Activated naive CD4-positive, alpha-beta T cell (primary cell): ENCODE results near the gene FRY.

Source experiments
- DNase-seq, 4 experiments: peaks; one replicate each; lab custom pipeline; 2025; lab: John Stamatoyannopoulos, UW

Gene FRY

DNA sequence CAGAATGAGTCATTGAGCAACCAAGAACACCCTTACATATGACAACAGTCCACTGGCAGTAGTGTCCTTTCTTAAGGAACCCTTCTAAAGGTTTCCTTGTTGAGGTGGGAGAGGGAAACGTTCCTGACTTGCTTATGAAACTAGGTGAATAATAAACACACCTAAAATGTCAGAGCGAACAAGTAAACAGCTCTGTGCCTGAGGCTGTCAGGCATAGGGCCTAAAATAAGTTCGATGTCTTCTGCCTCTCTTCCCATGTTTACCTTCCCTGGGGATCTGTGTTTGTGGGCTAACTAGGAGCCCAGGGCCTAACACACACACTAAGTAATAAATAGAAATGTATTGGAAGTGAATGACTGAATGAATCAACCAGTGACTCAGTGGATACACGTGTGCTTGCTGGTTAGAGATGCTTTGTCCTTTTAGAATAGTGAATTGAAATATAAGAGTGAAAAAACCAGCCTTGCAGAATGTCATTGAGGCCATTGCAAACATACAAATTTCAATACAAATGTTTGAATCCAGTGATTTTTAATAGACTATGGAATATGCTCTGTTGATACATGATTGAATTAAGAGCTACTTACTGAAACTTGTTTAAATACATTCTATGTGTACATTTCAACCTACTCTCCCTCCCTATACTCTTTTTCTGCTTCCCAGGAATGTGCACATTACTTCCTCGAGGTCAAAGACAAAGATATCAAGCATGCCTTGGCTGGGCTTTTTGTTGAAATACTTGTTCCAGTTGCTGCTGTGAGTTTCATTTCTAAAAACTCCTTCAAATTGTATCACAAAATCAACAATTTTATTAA lies 102.9 kb downstream of the FRY start:
- DNase-seq = no peak

DNA sequence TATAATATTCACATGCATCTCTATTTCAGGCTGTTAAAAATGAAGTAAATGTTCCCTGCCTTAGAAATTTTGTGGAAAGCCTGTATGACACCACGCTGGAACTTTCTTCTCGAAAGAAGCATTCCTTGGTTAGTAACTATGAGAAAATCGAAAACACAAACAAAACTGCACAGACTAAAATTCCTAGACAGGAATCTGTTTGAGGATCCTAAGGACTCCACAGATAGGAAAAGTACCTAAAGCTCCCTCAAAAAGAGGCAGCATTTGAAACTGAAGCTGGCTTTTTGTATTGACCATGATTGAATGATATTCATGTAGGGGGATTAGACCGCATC lies 103.4 kb downstream of the FRY start:
- DNase-seq = no peak

DNA sequence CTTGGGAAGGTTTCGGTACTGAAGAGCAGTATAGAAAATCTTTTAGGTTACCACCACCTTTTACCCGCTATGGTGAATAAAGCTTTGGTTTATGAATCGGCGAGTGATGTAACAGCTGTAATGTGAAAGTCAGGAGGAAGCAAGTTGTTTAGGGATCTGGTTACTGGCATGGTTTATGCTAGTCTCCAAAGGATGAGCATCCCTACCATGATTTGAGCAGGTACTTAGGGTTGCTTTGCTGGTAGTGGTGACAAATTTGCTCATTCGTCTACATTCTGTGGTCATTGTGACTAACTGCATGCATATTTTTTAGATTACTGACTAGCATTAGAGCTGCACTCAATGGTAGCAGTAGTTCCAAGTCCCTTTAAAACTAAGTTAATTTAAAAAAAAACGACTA lies 104.1 kb downstream of the FRY start:
- DNase-seq = no peak

DNA sequence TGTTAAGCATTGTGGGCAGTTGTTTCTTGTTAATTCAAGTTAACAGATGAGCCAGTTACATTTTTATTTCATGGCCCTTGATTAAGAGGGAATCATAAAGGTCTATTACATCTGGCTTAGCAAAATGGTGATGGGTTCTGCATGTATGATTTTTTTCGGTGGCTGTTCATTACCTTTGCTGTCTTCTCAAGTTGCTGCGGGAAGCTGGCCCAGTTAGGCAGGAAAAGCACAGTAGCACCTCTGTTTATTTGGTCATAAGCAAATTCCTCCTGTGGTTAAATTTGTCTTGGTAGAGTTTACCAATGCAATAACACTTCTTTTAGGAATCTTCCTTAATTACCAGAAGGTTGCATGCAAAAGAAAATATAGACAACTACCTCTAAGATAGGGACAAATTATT lies 104.5 kb downstream of the FRY start:
- DNase-seq = no peak

DNA sequence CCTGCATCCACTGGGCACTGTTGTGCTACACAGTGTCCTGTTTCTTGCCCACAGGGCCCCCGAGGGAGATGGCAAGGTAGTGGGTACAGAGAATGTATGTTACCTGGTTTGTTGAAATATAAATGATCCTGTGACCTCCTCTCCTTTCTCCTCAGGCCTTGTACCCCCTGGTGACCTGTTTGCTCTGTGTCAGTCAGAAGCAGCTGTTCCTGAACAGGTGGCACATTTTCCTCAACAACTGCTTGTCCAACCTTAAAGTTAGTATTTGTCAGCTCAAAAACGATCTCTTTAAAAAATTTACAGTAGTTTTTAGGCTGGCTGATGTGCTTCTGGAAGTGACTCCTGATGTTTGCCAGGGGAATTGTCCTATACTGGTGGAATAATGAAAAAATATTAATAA lies 105.1 kb downstream of the FRY start:
- no peak for DNase-seq

DNA sequence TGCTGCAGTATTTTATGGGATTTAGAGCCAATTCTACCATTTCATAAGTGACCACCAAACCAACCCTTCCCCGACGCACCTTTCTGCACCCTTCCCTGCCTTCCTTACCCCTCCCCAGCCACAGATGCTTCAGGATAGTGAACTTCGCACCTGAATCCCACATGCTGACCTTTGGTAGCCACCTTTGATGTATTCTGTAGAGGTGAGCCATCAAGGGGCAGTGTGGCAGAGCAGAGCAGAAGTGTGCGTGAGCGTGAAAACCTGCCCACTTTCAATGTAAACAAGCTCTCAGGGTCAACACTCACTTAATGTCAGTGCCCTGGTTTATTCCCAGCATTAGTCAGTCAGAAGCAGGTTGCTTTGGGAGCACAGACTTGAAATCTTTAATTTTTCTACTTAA lies 107.7 kb downstream of the FRY start:
- no peak for DNase-seq

DNA sequence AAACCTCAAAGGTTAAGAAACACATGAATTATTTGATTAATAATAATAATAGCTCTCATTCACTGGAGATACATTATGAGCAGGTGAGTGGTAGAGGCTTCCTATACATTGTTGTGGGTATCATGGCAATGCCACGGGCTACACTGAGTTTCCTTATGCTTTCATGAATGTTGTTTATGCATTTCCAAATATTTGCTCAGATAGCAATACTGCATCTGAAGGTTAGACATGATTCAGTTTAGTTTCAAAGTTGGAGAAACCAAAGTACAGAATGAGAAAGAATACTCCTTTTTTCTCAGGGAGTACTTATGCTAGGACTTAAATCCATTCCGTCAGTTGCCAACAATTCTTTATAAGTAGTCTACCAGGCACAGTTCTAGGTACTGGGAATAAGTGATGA lies 108.5 kb downstream of the FRY start:
- no peak for DNase-seq

DNA sequence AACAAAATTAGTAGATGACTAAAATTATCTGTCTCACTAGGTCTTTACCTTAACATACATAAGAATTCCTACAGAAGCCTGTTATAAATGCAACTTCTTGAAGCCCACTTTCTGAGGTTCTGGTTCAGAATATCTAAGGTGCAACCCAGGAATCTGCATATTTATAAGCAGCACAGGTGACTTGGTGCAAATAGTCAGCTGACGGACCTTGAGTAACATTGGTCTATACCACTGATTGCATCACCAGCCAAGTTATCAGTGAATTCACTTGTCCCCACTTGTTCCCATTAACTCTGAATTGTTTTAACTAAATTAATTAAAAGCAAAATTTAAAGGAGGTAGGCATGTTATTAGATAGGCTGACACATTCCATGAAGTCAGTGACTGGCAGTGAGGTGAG lies 109.9 kb downstream of the FRY start:
- DNase-seq = no peak

DNA sequence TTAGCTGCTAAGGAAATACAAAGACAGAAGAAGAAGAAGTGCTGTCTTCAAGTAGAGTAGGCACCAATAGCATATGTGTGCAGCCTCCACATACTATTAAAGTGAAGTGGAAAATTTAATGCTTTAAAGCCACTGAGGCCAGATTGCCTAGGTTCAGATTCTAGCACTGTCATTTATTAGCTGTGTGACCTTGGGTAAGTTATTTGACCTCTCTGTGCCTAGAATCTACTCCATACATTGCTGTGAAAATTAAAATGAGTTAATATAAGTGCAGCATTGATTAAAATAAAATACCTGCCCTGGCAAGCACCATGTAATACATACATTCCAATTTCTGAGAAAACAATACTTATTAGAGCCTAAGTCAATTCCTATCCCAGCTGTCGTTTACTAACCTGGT lies 110.5 kb downstream of the FRY start:
- DNase-seq = no peak

DNA sequence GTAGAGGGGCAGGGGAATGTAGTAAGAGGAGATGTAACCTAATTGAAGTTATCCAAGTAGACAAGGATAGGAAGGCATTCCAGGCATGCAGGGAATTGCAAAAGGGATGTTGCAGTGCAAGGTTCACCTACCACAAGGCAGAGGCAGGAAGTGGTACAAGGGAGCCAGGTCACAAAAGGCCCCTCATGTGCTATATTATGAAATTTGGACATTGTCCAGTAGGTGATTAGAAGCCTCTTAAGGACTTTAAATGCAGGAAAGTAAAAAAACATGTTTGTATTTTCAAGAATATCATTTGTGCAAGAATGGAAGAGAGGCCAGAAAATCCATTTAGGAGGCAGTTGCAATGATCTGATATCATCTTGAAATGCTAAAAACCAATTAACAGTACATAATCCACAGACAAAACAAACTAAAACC lies 111.4 kb downstream of the FRY start:
- DNase-seq = no peak

DNA sequence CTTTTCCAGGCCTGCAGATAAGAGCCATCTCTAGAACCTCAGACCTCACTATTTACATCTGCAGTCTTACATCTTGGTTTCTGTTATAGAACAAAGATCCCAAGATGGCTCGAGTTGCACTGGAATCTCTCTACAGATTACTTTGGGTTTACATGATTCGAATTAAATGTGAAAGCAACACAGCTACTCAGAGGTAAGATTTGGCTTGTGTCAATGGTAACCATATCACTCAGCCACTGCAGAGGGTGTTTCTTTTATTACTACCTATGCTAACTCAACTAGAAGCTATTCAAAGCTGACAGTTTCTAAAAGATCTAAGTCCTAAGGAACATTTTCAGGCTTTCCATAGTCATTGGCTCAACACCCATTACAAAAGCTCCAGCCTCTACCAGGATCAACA lies 115.6 kb downstream of the FRY start:
- DNase-seq = no peak

DNA sequence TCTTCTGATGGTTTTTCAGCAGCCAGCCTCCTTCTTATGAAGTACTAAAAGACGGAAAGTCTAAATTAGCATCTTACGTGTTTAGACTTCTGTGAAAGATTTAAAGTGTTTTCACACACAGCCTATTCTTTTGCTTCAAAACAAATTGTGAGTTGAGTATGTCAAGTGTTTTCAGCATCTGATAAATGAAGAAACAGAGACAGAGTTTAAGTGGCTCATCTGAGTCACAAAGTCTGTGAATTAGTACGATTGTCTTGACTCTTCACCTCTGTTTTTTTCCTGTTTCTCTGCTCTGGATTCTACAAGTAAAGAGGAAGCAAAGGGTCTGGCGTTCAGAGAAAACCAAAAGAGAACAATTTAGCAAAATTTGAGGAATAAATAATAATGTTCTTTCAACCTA lies 116.4 kb downstream of the FRY start:
- no peak for DNase-seq

DNA sequence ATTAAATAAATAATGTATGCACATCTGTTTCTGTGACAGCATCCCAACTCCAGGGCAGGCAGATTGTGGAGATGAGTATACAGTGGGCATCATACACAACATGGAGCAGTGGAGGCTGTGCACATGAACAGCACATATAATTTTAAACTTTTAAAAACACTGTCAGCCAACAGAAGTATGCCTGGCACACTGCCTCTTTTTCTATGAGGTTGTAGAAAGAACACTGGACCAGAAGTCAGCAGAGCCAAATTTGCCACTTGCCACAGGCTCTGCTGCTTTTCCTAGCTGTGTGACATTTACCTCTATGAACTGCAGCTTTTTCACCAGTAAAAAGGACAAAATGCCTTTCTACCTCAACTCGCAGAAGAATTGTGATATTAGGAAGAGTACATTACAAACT lies 118.7 kb downstream of the FRY start:
- no peak for DNase-seq

DNA sequence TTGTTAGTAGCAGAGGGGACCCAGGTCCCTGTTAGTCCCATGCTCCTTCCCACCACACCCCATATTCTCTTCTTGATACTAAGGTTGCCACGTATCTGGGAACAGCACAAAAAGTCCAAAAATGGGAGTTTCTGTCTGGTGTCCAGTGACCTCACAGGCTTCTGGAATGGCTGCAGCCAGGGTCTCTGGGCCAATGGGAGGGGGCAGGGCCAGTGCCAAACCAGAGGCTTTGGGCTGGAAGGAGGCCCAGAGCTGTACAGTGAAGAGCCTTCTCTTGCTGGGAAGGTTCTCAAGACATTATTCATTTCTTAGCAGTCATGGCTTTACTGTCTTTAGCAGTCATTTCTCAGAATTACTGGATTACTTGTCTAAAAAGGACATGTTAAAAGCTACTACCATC lies 119.2 kb downstream of the FRY start:
- no peak for DNase-seq

DNA sequence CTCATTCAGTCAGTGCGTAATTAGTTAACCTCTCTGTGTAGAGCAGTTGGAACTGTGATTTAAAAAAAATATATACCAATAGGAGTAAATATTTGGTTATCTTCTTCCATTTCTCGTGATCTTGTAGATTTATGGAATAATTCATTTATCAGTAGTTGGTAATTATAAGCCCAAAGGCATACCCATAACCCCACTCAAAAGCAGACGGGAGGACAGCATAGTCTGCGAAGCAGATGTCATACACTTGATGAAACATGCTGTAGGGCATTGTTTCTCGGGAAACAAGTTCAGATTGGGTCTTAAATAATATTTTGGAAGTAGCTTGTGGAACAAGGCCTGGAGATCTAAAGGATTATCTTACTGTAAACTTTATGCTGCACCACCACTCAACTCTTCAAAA lies 119.7 kb downstream of the FRY start:
- no peak for DNase-seq

DNA sequence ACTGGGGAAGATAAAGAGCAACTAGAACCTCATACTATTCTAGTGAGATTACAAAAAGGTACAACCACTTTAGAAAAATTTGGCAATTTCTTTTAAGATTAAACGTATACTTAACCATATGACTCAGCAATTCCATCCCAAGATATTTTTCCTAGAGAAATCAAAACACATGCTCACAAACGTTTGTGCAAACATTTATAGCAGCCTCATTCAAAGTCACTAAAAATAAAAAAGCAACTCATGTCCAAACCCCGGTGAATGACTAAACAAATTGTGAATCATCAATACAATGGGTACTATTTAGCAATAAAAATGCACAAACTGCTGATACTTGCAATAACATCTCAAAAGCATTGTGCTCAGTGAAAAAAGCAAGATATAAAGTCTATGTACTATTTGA lies 121.5 kb downstream of the FRY start:
- no peak for DNase-seq

DNA sequence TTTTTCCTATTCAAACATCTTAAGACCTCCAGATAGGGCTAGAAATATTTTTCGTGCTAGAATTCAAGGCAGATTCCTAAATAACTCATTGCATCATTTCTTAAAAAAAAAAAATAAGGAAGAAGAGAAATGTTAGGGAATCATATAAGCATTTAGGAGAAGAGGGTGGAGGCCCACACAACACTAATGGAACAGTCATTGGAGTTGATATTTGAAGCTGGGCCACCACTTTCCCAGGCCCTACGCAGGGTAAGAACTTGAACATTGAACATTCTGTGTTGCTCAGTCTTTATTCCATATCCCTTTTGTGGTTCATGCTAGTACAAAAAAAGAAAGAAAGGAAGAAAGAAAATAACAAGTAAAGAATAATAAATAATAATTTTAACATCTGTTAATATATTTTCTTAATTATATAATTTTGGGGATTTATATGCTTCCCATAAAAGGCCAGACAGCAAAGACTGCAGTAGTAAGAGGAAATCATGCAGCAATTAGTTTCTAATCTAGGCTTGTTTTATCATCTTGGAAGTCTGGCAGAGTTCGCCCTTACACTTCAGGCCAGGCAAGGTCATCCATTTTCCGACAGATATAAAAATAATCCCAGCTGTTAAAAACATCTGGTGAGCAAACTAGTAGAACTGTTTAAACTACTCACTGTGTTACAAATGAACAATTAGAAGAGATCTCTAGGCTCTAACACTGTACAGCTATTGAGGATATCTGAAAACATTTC lies 127.7 kb downstream of the FRY start:
- no peak for DNase-seq

DNA sequence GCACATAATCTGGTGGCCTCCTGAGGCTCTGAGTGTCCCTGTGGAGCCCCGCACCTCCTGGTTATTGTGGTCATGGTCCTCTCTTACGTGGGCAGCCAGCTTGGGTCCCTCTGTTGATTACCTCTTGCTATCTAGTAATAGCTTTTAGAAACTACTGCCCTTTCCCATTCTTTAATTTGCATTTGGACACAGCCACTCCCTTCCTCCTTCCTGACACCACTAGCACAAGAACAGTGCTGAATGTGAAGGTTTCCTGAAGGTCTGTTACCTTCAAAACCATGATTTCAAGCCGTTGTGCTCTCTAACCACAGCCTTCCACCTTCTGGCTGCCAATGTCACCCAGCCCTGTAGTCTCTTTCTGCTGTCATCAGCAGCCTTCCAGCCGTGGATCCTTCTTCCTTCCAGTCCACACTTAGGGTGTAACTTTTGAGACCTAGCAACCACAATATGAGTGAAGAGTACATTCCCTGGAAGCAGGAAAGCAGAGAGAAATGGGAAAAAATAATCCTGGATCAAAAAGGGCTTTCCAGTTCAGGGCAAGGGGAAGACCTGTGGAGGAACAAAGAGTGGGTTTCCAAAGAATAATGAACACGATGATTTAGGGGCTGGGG lies 130.9 kb downstream of the FRY start:
- no peak for DNase-seq

DNA sequence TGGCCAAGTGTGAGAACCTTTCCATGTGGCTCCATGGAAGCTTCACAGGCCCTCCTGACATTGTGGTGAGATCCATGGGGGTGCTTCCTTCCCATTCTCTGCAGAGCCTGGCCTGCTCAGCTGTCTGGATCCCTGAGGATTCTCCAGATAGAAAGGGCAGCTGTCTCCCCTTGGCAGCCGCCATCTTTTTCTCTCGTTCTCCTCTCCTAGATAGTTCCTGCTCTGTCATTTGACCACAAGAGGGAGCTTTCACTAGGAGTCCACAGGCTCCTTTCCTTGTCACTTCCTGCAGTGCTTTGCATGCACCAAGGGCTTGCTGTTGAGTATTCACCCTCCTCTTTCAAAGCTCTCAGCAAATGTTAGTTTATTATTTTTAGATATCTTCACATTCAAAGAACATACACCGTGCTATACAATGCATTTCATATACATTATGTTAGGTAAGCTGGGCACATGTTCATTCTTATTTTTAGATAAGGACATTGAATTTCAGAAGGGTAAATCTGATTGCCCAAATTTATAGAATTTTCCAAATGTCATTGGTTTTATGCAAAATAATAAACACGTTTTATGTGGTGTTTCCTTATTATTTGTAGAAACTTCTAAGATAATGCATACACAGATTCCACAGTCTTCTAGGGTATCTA lies 133.2 kb downstream of the FRY start:
- DNase-seq = no peak

DNA sequence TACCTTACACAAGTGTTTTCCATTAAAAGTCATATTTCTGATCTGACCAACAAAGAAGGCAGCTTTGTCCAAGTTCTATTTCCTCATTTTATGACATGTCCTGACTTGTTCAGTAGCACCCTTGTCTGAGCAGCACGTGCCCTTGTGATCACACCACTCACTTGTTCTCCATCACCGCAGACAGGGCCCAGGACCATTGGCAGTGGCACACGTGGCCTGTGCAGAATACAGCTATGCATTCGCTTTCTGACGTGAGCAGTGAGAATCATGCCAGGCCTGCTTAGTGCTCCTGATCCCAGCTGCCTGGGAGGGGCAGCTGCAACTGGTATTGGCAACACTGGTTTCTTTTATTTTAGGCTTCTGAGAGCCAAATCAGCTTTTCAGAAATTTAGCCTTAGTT lies 134.2 kb downstream of the FRY start:
- no peak for DNase-seq

DNA sequence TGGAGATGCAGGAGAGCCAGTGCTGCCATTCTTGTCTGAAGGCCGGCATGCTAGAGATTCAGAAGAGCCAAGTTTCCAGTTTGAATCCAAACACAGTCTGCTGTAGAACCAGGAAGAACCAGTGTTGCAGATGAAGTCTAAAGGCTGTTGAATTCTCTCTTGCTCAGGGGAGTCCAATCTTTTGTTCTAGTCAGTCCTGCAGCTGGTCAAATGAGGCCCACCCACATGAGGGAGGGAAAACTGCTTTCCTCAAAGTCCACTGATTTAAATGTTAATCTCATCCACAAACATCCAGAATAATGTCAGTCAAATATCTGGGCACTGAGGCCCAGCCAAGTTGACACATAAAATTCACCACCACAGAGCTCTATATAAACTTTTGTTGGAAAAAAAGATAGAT lies 136.6 kb downstream of the FRY start:
- no peak for DNase-seq

DNA sequence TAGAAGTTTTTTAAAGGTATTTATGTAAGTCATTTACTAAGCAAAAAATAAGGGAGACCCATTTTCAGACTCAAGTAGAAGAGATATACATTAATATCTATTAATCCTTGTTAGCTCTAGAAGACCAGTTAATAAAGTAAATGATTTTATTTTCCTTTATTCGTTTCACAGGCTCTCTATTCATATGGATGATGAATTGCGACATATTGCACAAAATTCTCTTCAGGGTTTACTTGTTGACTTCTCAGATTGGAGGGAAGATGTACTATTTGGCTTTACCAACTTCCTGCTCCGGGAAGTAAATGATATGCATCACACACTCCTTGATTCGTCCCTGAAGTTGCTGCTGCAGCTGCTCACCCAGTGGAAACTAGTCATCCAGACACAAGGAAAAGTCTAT lies 139.3 kb downstream of the FRY start:
- DNase-seq = no peak

DNA sequence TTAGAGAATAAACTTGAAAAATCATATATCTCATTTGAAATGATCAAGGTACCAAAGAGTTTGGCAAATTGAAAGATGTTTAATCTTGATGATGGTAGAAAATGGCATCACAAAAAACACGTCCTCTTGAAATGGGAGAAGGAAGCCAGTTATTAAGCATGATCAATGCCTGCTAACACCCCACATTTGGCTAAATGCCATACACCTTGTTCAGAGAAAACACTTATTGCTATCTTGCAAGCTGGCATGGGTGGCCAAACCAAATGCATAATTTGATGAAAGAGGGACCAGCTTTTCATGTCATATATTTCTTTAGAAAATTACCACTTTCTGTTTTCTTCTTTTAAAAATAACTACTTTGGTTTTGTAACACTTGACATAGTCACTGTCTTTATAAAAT lies 142.3 kb downstream of the FRY start:
- DNase-seq = no peak
